ENCODE results near the gene TMBIM1.
"Not testable (repeated sequence)": the region's sequence is repeated elsewhere in the genome, so short reads cannot be mapped to it uniquely, and the experiment has no call there.

TMBIM1 gene

DNA sequence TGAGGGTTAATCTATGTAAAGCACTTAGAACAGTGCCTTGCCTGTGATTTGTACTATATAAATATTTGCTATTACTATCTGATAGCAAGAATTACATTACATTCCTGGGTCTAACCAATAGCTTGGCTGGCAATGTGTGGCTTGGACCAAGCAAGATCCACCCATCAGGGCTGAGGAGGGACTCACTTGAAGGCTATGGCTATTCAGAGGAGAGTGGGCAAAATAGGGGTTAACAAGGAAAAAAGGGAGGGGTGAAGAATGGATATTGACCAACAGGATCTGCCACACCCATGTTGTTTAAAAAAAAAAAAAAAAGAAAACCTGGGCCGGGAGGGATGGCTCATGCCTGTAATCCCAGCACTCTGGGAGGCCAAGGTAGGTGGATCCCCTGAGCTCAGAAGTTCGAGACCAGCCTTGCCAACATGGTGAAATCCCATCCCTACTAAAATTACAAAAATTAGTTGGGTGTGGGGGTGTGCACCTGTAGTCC is 20.0 kb upstream of the TMBIM1 start:
- H3K27me3 ChIP-seq (ENCODE audit: insufficient read depth, poor library complexity, severe bottlenecking), result no peaks in the 10 kb centered on the region
- no peak for TF ChIP-seq GABPA (IDR thresholded peaks at IDR 0.05; ENCODE audit: low read depth)
- TF ChIP-seq SPI1 (IDR thresholded peaks at IDR 0.05; ENCODE audit: borderline replicate concordance, low read depth), result no peak
- TF ChIP-seq, protein P1, sequence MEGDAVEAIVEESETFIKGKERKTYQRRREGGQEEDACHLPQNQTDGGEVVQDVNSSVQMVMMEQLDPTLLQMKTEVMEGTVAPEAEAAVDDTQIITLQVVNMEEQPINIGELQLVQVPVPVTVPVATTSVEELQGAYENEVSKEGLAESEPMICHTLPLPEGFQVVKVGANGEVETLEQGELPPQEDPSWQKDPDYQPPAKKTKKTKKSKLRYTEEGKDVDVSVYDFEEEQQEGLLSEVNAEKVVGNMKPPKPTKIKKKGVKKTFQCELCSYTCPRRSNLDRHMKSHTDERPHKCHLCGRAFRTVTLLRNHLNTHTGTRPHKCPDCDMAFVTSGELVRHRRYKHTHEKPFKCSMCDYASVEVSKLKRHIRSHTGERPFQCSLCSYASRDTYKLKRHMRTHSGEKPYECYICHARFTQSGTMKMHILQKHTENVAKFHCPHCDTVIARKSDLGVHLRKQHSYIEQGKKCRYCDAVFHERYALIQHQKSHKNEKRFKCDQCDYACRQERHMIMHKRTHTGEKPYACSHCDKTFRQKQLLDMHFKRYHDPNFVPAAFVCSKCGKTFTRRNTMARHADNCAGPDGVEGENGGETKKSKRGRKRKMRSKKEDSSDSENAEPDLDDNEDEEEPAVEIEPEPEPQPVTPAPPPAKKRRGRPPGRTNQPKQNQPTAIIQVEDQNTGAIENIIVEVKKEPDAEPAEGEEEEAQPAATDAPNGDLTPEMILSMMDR (IDR thresholded peaks at IDR 0.05; ENCODE audit: insufficient read depth, low read length), result no peak
- TF ChIP-seq, protein P2, sequence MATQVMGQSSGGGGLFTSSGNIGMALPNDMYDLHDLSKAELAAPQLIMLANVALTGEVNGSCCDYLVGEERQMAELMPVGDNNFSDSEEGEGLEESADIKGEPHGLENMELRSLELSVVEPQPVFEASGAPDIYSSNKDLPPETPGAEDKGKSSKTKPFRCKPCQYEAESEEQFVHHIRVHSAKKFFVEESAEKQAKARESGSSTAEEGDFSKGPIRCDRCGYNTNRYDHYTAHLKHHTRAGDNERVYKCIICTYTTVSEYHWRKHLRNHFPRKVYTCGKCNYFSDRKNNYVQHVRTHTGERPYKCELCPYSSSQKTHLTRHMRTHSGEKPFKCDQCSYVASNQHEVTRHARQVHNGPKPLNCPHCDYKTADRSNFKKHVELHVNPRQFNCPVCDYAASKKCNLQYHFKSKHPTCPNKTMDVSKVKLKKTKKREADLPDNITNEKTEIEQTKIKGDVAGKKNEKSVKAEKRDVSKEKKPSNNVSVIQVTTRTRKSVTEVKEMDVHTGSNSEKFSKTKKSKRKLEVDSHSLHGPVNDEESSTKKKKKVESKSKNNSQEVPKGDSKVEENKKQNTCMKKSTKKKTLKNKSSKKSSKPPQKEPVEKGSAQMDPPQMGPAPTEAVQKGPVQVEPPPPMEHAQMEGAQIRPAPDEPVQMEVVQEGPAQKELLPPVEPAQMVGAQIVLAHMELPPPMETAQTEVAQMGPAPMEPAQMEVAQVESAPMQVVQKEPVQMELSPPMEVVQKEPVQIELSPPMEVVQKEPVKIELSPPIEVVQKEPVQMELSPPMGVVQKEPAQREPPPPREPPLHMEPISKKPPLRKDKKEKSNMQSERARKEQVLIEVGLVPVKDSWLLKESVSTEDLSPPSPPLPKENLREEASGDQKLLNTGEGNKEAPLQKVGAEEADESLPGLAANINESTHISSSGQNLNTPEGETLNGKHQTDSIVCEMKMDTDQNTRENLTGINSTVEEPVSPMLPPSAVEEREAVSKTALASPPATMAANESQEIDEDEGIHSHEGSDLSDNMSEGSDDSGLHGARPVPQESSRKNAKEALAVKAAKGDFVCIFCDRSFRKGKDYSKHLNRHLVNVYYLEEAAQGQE (IDR thresholded peaks at IDR 0.05; ENCODE audit: insufficient replicate concordance, low read depth), result no peak
- TF ChIP-seq POLR2AphosphoS5 (IDR thresholded peaks at IDR 0.05; ENCODE audit: low read depth), result no peak
- no peak for DNase-seq (ENCODE audit: low read depth in 1 of 2, low spot score in 1 of 2)
- H3K27ac ChIP-seq (replicated peaks), result no peak overlapping the region
- H3K4me3 ChIP-seq (replicated peaks; ENCODE audit: insufficient read depth, low read length), result no peak overlapping the region

DNA sequence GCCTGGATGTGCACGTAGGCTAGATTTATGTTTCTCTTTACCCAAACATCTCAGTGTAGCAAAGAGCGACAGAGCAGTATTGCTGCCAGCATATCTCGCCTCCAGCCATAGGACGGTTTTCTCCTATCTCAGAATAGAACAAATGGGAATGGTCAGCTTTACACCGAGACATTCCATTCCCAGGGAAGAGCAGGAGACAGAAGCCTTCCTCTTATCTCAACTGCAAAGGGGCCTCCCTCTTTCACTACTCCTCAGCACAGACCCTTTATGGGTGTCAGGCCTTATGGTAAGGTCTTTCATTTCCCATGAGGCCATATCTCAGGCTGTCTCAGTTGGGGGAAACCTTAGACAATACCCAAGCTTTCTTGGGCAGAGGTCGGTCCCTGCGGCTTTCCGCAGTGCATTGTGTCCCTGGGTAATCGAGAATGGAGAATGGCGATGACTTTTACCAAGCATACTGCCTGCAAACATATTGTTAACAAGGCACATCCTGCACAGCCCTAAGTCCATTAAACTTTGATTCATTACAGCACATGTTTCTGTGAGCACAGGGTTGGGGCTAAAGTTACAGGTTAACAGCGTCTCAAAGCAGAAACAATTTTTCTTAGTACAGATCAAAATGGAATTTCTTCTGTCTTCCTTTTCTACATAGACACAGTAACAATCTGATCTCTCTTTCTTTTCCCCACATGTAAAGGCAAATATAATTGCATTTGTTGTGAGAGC is 19.4 kb upstream of the TMBIM1 start:
- not testable (repeated sequence) for H3K27me3 ChIP-seq (ENCODE audit: insufficient read depth, poor library complexity, severe bottlenecking); H3K27ac ChIP-seq (replicated peaks); DNase-seq (ENCODE audit: low read depth in 1 of 2, low spot score in 1 of 2); H3K4me3 ChIP-seq (replicated peaks; ENCODE audit: insufficient read depth, low read length)

DNA sequence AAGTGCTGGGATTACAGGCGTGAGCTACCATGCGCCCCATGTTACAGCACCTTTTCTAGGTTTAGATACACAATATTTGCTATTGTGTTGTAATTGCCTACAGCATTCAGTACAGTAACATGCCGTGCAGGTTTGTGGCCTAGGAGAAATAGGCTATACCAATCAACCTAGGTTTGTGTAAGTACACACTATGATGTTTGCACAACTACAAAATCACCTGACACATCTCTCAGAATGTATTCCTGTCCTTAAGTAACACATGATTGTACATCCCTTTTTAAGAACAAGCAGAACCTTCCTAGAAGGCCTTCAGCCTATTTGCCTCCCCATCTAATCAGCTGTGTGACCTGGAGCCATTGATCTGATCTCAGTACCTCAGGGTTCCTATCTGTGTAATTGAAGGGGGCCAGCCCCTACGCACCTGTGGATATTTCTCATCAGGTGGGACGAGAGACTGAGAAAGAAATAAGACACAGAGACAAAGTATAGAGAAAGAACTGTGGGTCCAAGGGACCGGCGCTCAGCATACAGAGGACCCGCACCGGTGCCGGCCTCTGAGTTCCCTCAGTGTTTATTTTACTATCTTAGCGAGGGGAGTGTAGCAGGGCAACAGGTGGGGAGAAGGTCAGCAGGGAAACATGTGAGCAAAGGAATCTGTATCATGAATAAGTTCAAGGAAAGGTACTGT is 18.7 kb upstream of the TMBIM1 start:
- Histone ChIP-seq H3K27ac (replicated peaks) (no peak overlapping the region), H3K27me3 (ENCODE audit: insufficient read depth, poor library complexity, severe bottlenecking) (no peaks in the 10 kb centered on the region), H3K4me3 (replicated peaks; ENCODE audit: insufficient read depth, low read length) (no peak overlapping the region)
- DNase-seq (ENCODE audit: low read depth in 1 of 2, low spot score in 1 of 2), result peak in 1 of 2 experiments; percentile 41
- TF ChIP-seq, protein P1 (IDR thresholded peaks at IDR 0.05; ENCODE audit: insufficient read depth, low read length), result no peak
- TF ChIP-seq GABPA (IDR thresholded peaks at IDR 0.05; ENCODE audit: low read depth) (no peak), POLR2AphosphoS5 (IDR thresholded peaks at IDR 0.05; ENCODE audit: low read depth) (no peak), SPI1 (IDR thresholded peaks at IDR 0.05; ENCODE audit: borderline replicate concordance, low read depth) (no peak)
- TF ChIP-seq, protein P2 (IDR thresholded peaks at IDR 0.05; ENCODE audit: insufficient replicate concordance, low read depth), result no peak

DNA sequence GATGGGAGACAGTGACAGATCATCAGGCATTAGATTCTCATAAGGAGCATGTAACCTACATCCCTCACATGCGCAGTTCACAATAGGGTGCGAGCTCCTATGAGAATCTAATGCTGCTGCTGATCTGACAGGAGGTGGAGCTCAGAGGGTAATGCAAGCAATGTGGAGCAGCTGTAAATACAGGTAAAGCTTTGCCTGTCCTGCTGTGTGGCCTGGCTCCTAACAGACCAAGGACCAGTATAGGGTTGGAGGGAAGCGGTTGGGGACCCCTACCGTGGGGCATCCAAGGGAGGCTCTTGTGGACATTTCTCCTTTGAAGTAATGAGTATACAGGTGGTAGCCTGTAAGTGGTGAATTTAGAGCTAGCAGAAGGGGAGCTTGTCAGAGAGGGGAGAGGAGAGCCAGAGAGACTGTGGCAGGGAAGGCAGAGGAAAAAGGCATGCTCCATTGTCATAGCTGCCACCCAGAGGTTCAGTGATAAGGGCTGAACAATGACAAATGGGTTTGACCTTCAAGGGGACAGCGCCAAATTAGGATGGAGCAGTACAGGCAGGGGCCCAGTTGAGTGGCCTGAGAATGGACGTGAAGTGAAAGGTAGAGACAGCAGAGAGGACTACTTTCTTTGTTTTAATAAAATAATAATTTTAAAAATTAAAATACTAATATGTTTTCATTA is 15.2 kb upstream of the TMBIM1 start:
- DNase-seq (ENCODE audit: low read depth in 1 of 2, low spot score in 1 of 2), result no peak
- Histone ChIP-seq H3K27me3 (ENCODE audit: insufficient read depth, poor library complexity, severe bottlenecking) (no peaks in the 10 kb centered on the region), H3K4me3 (replicated peaks; ENCODE audit: insufficient read depth, low read length) (no peak overlapping the region), H3K27ac (replicated peaks) (no peak overlapping the region)
- TF ChIP-seq, protein P1 (IDR thresholded peaks at IDR 0.05; ENCODE audit: insufficient read depth, low read length), result no peak
- TF ChIP-seq, protein P2 (IDR thresholded peaks at IDR 0.05; ENCODE audit: insufficient replicate concordance, low read depth), result no peak
- TF ChIP-seq SPI1 (IDR thresholded peaks at IDR 0.05; ENCODE audit: borderline replicate concordance, low read depth), result no peak
- TF ChIP-seq POLR2AphosphoS5 (IDR thresholded peaks at IDR 0.05; ENCODE audit: low read depth), result no peak
- TF ChIP-seq GABPA (IDR thresholded peaks at IDR 0.05; ENCODE audit: low read depth), result no peak

All from HL-60 (cell line).